GM21576 (cell line): ENCODE results near the gene TEX264.
"Not testable (repeated sequence)": the region's sequence is repeated elsewhere in the genome, so short reads cannot be mapped to it uniquely, and the experiment has no call there.

ENCODE experiments used
- ATAC-seq: cut with Tn5 transposase; IDR thresholded peaks from one replicate; pipeline ENCODE4 v1.9.1; 2021; ENCODE audit warnings: mild to moderate bottlenecking, moderate library complexity; ENCODE audit not compliant: unreplicated experiment

The TEX264 gene, protein sequence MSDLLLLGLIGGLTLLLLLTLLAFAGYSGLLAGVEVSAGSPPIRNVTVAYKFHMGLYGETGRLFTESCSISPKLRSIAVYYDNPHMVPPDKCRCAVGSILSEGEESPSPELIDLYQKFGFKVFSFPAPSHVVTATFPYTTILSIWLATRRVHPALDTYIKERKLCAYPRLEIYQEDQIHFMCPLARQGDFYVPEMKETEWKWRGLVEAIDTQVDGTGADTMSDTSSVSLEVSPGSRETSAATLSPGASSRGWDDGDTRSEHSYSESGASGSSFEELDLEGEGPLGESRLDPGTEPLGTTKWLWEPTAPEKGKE

DNA sequence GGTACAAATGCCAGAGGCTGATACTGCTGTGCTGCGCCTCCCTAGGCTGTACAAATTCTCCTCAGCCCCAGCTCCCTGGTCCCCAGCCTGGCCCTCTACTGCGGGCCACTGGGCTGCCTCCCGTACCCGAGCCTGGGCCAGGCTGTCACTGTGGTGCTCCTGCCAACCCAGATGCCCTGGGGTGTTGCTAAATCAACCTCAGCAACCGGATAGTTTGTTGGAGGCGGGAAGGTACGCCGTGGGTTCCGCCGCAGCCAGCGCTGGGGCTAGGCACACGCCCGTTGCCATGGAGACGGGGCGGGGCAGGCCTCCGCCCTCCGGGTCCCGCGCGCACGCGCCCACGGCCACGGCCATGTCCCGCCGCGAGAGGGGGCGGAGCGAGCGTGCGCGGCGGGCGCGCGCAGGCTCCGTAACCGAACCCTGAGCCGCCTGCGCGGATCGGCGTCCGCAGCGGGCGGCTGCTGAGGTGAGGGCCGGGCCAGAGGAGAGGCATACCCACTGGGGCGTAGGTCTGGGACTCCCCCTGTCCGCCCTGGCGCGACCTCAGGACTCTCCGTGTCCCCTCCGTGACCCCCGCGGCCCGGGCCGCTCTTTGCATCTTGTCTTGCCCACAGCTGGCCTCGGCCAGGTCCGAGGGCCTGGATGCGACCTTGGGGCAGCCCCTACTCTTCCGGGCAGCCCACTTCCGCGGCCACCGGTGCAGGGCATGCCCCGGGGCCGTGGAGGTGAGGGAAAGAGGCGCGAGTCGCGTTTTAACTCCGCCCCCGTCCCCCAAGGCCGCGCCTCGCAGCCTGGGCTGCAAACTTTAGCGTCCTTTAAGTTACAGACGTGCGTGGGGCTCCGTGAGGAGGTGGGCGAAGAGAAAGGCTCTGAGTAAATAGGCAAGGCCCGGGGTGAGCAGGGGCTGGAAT lies at the start of gene TEX264:
Gene TEX264 (plus strand): TSS at position 430 of the 911 bp plus-strand sequence. CDS start 3,053 bp downstream, outside the sequence.
- peak; percentile 72 for ATAC-seq

DNA sequence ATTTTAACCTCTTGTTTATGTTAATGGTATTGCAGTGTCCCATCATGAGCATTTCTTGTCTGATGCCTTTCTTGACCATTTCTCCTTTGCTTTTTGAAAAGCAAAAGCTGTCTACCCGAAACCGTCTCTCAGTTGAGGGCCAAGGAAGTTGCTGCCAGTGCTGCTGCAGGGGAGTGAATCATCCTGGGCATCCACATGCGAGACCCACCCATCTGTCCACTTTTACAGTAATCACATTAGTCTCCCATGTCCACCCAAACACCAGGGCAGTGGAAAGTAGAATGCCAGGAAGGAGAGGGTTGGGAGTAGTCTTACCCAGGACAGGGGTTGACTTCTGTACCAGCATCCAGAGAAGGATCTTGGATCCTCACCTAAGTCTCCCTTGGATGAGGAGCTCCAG lies 48.6 kb upstream of the TEX264 start:
- ATAC-seq = no peak

DNA sequence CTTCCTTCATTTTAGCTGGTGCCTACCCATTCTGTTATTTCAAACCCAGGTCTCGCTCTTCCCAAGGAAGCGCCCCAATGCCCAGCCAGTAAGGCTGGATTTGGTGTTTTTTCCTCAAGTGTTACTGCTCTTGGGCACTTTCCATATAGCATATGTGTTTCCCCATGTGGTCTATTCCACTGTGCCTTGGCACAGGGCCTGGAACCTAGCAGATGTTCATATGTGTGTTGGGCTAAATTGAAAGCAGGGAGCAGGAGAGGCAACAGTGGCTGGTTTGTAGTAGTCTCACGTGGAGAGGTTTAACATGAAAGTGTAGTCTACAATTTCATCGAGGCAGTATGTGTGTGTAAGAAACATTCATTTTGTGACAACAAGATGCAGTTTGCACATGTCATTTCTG lies 48.2 kb upstream of the TEX264 start:
- no peak for ATAC-seq

DNA sequence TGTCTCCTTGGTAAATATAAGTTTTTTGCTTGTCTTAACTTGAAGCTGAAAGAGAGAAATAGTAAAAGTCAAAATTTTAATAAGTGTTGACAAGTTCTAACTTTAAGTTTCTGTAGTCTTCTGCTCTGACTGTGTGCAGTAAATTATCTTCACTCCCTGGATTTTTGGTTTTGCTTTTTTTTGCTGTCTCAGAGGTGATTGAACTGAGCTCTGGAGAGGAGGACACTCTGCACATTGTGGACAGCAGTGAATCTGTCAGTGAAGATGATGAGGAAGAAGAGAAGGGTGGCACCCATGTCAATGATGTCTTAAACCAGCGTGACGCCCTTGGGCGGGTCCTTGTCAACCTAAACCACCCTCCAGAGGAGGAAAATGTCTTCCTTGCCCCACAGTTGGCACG lies 40.5 kb upstream of the TEX264 start:
- ATAC-seq = no peak

DNA sequence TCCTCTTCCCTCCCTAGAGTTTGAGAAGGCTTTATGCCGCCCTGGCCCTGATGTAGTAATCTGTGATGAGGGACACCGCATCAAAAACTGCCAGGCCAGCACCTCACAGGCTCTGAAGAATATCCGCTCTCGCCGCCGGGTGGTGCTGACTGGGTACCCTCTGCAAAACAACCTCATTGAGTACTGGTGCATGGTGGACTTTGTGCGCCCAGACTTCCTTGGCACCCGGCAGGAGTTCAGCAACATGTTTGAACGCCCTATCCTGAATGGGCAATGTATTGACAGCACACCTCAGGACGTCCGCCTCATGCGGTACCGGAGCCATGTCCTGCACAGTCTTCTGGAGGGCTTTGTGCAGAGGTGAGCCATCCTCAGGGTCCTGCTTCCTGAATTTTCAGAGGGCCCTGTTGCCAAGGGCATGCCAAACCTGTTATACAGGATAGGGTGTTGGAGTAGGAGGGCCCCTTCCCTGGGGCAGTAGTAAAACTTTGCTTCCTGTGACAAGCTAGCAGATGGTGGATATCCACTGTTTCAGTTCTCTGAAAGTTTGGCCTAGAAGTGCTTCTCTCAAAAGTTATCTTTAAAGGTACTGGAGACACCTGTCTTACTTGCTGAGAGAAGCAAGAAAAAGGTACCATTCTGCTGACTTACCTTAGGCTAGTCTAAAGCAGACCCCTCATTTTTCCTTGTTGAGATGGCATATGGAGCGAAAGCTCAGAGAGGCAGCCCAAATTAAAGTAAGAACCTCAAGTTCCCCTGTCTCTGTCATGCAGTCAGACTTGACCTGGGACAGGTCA lies 33.7 kb upstream of the TEX264 start:
- ATAC-seq = no peak

DNA sequence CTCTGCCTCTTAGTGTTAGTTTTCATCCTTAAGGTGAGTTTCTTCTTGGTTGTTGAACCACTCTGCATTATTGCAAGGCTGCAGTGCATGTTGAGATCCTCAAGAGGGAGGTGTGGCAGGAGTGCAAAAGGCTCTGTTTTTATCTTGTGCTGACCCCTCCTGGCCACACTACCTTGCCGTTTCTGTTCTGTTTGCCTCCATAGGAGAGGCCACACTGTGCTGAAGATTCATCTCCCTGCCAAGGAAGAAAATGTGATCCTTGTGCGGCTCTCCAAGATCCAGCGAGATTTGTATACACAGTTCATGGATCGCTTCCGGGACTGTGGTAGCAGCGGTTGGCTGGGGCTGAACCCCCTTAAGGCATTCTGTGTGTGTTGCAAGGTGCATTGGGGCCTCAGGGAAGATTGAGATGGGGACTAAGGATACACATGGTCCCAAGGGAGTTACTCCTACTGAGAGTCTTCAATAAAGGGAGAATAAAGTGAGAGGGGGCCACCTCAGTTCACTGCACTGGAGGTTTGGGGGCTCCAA lies 33.0 kb upstream of the TEX264 start:
- no peak for ATAC-seq

DNA sequence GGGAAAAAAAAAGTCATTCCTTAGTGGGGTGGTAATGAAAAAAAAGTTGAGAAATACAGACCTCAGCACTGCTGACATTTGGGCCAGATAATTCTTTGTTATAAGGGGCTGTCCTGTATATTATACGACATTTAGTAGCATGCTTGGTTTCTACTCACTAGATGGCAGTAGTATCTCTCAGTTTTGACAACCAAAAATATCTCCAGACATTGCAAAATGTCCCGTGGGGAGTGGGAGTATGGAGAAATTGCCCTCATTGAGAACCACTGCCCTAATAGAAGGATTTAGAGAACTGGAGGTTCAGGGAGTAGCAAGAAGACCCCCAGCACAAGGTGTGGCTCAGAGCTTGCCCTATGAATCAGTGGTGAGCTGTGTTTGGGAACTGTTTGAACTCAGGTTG lies 28.6 kb upstream of the TEX264 start:
- no peak for ATAC-seq

DNA sequence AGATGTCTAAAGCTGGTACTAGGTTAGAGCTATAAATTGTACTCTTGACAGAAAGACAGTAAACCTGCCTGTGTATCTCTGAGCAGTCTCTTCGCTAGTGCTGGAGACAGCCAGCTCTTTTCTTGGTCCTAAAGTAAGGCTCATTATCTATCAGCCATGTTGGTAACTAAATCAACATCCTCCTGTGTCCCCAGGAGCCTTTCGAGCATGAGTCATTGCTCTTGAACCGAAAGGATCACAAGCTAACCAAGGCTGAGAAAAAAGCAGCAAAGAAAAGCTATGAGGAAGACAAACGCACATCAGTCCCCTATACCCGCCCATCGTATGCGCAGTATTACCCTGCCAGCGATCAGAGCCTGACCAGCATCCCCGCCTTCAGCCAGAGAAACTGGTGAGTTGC lies 25.0 kb upstream of the TEX264 start:
- ATAC-seq = no peak

DNA sequence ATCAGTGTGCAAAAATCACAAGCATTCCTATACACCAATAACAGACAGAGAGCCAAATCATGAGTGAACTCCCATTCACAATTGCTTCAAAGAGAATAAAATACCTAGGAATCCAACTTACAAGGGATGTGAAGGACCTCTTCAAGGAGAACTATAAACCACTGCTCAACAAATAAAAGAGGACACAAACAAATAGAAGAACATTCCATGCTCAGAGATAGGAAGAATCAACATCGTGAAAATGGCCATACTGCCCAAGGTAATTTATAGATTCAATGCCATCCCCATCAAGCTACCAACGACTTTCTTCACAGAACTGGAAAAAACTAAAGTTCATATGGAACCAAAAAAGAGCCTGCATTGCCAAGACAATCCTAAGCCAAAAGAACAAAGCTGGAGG lies 18.9 kb upstream of the TEX264 start:
- not testable (repeated sequence) for ATAC-seq

DNA sequence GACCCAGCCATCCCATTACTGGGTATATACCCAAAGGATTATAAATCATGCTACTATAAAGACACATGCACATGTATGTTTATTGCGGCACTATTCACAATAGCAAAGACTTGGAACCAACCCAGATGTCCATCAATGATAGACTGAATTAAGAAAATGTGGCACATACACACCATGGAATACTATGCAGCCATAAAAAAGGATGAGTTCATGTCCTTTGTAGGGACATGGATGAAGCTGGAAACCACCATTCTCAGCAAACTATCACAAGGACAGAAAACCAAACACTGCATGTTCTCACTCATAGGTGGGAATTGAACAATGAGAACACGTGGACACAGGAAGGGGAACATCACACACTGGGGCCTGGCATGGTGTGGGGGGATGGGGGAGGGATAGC lies 17.6 kb upstream of the TEX264 start:
- ATAC-seq = not testable (repeated sequence)

DNA sequence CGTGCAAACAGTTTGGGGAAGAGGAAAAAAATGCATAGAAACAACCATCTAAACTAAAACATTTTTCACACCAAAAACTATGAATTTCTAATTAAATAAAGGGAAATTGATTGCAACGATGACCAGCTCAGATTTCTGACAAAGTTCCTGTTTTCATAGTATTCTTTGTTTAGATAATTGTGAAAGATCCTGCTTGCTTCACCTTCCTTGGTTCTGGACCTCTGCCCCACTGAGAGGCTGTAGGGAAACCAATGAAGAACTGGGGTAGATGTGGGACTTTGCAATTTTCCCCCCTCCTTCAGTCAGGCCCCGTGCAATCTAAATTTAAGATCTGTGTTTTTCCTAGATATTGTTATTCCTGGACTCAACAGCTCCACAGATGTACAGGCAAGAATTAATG lies 13.8 kb upstream of the TEX264 start:
- ATAC-seq = no peak

DNA sequence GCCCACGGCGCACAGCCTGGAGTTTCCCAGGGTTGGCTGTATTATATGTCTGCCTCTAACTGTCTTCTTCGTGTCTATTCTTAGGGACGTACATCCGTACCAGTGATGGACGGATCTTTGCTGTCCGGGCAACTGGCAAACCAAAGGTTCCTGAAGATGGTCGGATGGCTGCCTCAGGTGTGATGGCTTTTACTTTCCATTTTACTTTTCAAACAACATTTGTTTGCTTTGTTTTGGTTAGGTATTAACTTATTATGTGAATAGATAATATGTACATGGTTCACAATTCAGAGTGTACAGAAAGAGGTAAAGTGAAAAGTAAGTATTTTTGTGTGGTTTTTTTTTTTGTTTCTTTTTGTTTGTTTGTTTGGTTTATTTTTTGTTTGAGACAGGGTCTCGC lies 11.1 kb upstream of the TEX264 start:
- no peak for ATAC-seq

DNA sequence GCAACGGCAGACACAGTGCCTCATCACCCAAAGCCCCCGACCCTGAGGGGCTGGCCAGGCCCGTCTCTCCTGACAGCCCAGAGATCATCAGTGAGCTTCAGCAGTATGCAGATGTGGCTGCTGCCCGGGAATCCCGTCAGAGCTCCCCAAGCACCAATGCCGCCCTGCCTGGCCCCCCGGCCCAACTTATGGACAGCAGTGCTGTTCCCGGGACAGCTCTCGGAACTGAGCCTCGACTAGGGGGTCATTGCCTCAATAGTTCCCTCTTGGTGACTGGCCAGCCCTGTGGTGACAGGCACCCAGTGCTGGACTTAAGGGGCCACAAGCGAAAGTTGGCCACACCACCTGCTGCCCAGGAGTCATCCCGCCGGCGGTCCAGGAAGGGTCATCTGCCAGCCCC lies 8.6 kb upstream of the TEX264 start:
- no peak for ATAC-seq

DNA sequence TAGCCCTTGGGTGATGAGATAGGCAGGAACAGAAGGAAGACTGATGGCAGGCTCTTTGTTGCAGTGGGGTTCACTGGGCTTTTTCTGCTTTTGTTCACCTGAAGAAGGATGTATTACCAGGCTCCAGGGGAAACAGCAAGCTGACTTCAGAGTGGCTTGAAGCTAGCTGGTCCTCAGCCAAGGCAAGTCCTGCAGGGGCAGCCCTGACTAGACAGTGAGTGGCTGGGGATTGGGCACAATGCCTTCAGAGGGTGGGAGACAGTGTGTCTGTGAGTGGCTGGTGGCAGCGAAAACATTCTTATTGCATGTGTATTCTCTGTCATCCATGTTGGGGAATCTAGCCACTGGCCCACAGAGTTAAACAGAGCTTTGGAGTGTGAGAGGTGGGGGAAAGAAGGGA lies 2.3 kb upstream of the TEX264 start:
- no peak for ATAC-seq

DNA sequence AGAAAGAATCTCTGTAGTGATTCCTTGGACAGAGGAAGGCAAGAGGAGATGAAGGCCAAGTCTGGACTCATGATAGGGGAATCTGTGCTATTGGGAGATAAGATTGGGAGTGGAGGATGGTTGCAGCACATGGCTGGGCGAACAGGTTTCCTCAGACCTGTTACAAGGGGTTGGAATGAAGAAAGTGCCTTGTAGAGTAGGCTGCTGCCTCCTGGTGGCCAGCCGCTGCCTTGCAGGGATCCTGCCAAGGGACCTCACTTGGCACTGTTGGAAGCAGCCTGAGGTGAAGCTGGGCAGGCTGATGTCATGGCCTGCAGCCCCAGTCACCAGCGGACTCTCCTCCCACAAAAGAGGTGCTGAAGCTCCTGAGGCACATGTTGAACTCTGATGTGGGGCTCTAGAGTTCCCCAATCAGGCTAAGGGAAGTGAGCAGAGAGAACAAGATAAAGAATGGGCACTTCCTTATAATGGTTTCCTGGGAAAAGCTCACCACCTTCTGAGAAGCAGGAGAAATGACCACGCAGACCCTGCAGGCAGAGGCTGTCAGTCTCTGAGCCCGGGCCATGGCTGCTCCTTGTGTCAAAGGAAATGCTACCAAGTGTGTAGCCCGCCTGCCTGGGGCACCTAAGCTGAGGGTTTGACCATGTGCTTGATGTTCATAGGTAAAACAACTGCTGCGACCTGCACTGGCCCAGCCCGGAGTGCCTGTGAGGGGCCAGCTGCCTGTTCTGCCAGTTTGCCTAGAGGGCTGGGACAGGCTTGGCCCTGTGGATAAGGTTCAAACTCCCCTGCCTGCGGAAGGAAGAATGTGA lies 1.6 kb upstream of the TEX264 start:
- ATAC-seq = peak; percentile 29

DNA sequence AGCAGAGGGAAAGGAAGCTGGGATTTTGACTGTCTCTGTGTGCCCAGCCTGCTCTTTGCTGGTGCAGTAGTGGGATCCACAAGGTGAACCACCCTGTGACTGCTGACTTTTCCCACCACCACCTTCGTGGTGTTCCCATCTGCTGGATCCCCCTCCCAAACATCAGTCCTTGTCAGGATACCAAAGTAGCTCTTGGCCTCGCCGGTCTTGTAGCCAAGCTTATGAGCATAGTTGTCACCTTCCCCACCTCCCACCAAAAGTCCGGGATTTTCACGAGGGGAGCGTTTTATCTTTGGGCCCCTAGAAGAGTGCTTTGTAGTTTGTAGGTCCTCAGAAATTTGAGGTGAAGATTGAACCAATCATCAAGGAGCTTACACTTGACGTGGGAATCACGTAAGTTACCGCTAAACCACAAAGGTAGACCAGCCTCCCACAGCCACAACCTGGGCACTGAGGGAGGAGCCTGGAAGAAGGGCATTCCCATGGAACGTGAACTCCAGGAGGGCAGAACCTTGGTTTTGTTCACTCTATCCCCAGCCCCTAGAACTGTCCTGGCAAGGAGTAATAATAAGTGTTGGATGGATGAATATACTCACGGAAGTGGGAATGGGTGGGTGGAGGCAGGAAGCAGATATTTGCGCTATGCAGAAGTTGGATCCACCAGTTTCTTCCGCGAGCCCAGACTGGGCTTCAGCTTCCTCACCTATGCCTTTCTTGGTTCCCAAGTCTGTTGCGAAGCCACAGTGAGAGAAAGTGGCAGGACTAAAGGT lies 814 bp upstream of the TEX264 start:
- no peak for ATAC-seq

DNA sequence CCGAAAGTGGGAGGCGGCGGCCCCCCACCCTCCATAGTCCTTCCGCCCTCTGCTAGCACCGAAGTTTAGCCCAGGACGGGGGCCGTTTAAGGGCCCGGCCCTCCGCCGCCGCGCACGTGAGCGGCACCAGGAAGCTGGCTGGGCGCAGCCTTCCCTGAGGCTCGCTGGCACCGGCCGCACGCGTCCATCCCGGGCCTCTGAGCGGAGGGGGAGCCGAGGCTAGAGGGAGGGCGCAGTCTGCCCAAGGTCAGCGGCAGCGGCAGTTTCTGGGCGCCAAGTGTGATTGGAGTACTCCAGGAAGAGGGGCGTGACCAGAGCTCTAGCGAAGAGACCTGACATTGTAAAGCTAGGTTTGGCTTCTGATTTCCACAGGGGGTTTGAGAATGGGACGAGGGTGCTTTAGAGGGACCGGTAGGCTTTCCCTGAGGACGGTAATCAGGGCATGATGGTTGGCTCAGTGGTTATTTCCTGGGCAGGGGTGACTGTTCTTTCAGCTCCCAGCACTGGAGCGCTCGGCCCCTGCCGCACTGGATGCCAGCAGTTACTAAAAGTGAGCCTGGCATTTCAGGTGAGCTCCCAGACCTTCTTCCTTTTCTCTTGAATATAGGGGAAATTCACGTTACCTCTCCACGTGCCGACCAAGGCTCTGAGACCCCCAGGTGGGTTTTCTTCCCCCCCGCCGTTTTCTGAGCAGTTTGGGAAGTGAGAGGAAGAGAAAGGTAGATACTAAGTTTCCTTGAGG lies 853 bp downstream of the TEX264 start:
- ATAC-seq = peak; percentile 29

DNA sequence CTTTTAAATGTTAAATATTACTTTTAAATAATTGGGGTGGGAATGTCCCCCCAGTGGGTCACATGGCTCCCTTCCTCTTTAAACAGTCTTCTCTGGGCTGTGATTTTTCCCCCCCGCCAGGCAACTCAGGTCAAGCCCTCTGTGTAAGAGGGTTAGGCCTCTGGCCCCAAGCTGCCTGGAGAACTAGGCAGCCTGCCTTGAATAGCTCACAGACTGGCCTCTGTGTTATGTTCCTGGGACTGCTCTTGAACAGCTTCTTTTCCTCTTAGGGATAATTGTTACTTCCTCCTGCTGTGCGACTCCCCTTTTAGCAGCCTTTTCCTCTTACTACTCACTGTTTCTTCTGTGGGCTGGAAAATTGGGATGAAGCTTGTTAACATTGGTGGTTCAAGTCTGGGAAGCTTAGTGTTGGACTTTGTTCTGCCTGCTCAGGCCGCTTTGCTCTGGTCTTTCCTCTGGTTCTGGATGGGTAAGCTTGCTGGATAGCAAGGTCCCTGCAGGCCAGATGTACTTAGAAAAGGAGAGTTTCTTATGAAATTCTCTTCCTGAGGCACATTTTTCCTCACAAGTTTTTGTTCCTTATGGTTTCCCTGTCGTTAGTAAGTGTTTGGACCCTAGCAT lies 2.2 kb downstream of the TEX264 start:
- no peak for ATAC-seq
